Astrocyte (in vitro differentiated cells and primary cell): Measurements from ENCODE around the gene TMEM9. TPM values are rescaled to one million over a fixed set of nuclear protein-coding genes. Genes with fewer than 3 reads are reported as not detected.

ENCODE experiments used
- DNase-seq: peaks from one replicate; pipeline ENCODE4 v3.0.0-alpha.2; 2010; ENCODE audit warnings: low read depth
- FAIRE-seq: peaks from 2 replicates; lab custom pipeline; 2011; peaks lifted over from hg19 to GRCh38; lab: Jason Lieb, UNC
- H2AFZ ChIP-seq: 2 replicates; pipeline ENCODE4 v1.6.0; 2012; ENCODE audit warnings: low read depth, low read length, inconsistent platforms
- H3K27ac ChIP-seq: 2 replicates; pipeline ENCODE4 v1.5.1; 2011; ENCODE audit warnings: low read depth, low read length, inconsistent platforms
- H3K27me3 ChIP-seq: 2 replicates; pipeline ENCODE4 v1.6.0; 2011; ENCODE audit warnings: low read length, inconsistent platforms; ENCODE audit not compliant: insufficient read depth
- H3K36me3 ChIP-seq: 2 replicates; pipeline ENCODE4 v1.5.1; 2011; ENCODE audit warnings: low read length, inconsistent platforms; ENCODE audit not compliant: insufficient read depth
- H3K4me1 ChIP-seq: 2 replicates; pipeline ENCODE4 v1.5.1; 2011; ENCODE audit warnings: low read length, inconsistent platforms; ENCODE audit not compliant: insufficient read depth
- H3K4me2 ChIP-seq: 2 replicates; pipeline ENCODE4 v1.6.0; 2012; ENCODE audit warnings: low read length, inconsistent platforms
- H3K4me3 ChIP-seq: 2 replicates; pipeline ENCODE4 v1.5.1; 2011; ENCODE audit warnings: low read depth, mild to moderate bottlenecking, low read length, inconsistent platforms; ENCODE audit not compliant: insufficient read depth
- H3K79me2 ChIP-seq: 2 replicates; pipeline ENCODE4 v1.6.0; 2012; ENCODE audit warnings: mild to moderate bottlenecking, low read length, inconsistent platforms; ENCODE audit not compliant: insufficient read depth
- H3K9ac ChIP-seq: 2 replicates; pipeline ENCODE4 v1.6.0; 2012; ENCODE audit warnings: mild to moderate bottlenecking, low read length, inconsistent platforms
- H3K9me3 ChIP-seq: 2 replicates; pipeline ENCODE4 v1.5.1; 2012; ENCODE audit warnings: low read depth, mild to moderate bottlenecking, low read length, inconsistent platforms; ENCODE audit not compliant: insufficient read depth
- H4K20me1 ChIP-seq: 2 replicates; pipeline ENCODE4 v1.6.0; 2012; ENCODE audit warnings: low read length, inconsistent platforms; ENCODE audit not compliant: insufficient read depth
- H3K27ac Mint-ChIP-seq: one replicate; pipeline ENCODE4 v1.8.0; 2021; ENCODE audit warnings: mild to moderate bottlenecking, mixed read lengths; ENCODE audit not compliant: unreplicated experiment
- H3K27me3 Mint-ChIP-seq: one replicate; pipeline ENCODE4 v1.8.0; 2021; ENCODE audit warnings: low read depth, mixed read lengths; ENCODE audit not compliant: unreplicated experiment
- H3K36me3 Mint-ChIP-seq: one replicate; pipeline ENCODE4 v1.8.0; 2021; ENCODE audit warnings: low read depth, mixed read lengths; ENCODE audit not compliant: unreplicated experiment
- H3K4me1 Mint-ChIP-seq: one replicate; pipeline ENCODE4 v1.8.0; 2021; ENCODE audit warnings: low read depth, mixed read lengths; ENCODE audit not compliant: unreplicated experiment
- H3K4me3 Mint-ChIP-seq: one replicate; pipeline ENCODE4 v1.8.0; 2021; ENCODE audit warnings: mild to moderate bottlenecking, moderate library complexity, mixed read lengths; ENCODE audit not compliant: unreplicated experiment
- H3K9me3 Mint-ChIP-seq: one replicate; pipeline ENCODE4 v1.8.0; 2021; ENCODE audit warnings: mild to moderate bottlenecking, mixed read lengths; ENCODE audit not compliant: unreplicated experiment
- EZH2 ChIP-seq: IDR thresholded peaks from 2 replicates; pipeline ENCODE4 v1.6.1; 2012; ENCODE audit warnings: mild to moderate bottlenecking, low read length, inconsistent platforms; ENCODE audit not compliant: insufficient read depth
- total RNA-seq: library from RNA; stranded (reverse); gene quantifications from 2 replicates; pipeline ENCODE4 v1.2.1, GENCODE V29; 2021
- TF ChIP-seq, protein P1 (sequence below): IDR thresholded peaks from 2 replicates; pipeline ENCODE4 v1.5.1; 2011; ENCODE audit warnings: low read depth, mild to moderate bottlenecking, inconsistent platforms, low read length, moderate library complexity; ENCODE audit not compliant: insufficient read depth

The TMEM9 gene
- total RNA-seq, 1 donor from 2014 or later, result 88.1 TPM

DNA sequence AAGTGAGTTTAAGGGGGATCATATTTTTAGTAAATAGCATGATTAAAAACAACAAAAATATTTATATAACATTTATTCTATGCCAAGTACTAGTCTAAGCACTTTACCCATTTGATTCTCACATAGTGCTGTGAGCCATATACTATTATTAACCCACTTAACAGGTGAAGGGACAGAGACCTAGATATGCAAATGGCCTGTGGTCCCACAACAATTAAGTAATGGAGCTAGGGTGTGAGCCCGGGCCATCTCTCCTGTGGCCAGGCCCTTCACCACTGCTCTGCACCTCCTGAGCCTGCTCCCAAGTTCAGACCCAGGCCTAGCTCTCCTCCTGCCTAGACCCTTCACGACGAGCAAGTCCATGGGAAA, 27.8 kb downstream of the TMEM9 start:
- Histone ChIP-seq H3K4me1 (peaks cover 8% of the 10 kb centered on the region), H4K20me1 (no peaks in the 10 kb centered on the region), H3K4me2 (peak overlapping the region; percentile 41), H3K4me3 (no peak overlapping the region), H3K27me3 (peaks cover 33% of the 10 kb centered on the region), H3K9ac (no peak overlapping the region), H3K9me3 (no peaks in the 10 kb centered on the region), H3K79me2 (no peaks in the 10 kb centered on the region), H3K36me3 (no peaks in the 10 kb centered on the region), H3K27ac (no peak overlapping the region), H2AFZ (no peak overlapping the region)
- Mint-ChIP-seq H3K4me3 (no peak overlapping the region), H3K4me1 (peaks cover 11% of the 10 kb centered on the region), H3K27ac (no peak overlapping the region), H3K27me3 (peaks cover 42% of the 10 kb centered on the region), H3K9me3 (peaks cover 3% of the 10 kb centered on the region), H3K36me3 (no peaks in the 10 kb centered on the region)
- TF ChIP-seq, protein P1, sequence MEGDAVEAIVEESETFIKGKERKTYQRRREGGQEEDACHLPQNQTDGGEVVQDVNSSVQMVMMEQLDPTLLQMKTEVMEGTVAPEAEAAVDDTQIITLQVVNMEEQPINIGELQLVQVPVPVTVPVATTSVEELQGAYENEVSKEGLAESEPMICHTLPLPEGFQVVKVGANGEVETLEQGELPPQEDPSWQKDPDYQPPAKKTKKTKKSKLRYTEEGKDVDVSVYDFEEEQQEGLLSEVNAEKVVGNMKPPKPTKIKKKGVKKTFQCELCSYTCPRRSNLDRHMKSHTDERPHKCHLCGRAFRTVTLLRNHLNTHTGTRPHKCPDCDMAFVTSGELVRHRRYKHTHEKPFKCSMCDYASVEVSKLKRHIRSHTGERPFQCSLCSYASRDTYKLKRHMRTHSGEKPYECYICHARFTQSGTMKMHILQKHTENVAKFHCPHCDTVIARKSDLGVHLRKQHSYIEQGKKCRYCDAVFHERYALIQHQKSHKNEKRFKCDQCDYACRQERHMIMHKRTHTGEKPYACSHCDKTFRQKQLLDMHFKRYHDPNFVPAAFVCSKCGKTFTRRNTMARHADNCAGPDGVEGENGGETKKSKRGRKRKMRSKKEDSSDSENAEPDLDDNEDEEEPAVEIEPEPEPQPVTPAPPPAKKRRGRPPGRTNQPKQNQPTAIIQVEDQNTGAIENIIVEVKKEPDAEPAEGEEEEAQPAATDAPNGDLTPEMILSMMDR, result no peak
- TF ChIP-seq EZH2, result no peak
- no peak for FAIRE-seq
- DNase-seq, result no peak

DNA sequence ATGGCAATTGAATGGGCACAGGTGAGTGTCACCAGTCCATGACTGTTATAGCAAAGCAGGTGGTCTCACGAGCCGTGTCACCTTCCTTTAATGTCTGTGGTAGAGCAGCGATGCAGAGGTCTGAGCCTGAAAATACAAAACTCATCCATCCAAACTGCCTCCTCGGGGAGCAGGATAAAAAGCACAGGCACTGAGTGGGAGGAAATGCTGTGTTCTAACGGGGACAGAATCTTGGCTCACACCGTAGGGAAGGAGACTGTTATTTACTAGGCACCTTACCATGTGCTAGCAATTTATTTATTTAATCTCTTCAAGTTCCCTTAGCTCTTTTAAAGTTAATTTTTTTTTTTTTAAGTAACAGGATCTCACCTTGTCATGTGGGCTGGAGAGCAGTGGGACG, 28.5 kb downstream of the TMEM9 start:
- Histone ChIP-seq H3K27me3 (peaks cover 33% of the 10 kb centered on the region), H3K36me3 (no peaks in the 10 kb centered on the region), H3K4me1 (peaks cover 8% of the 10 kb centered on the region), H3K27ac (no peak overlapping the region), H4K20me1 (no peaks in the 10 kb centered on the region), H3K79me2 (no peaks in the 10 kb centered on the region), H3K4me3 (no peak overlapping the region), H3K9ac (no peak overlapping the region), H2AFZ (no peak overlapping the region), H3K4me2 (no peak overlapping the region), H3K9me3 (no peaks in the 10 kb centered on the region)
- Mint-ChIP-seq H3K27me3 (peaks cover 48% of the 10 kb centered on the region), H3K9me3 (peaks cover 3% of the 10 kb centered on the region), H3K4me3 (no peak overlapping the region), H3K36me3 (no peaks in the 10 kb centered on the region), H3K27ac (no peak overlapping the region), H3K4me1 (peaks cover 11% of the 10 kb centered on the region)
- no peak for FAIRE-seq
- TF ChIP-seq EZH2, result no peak
- TF ChIP-seq, protein P1, result no peak
- DNase-seq, result no peak

DNA sequence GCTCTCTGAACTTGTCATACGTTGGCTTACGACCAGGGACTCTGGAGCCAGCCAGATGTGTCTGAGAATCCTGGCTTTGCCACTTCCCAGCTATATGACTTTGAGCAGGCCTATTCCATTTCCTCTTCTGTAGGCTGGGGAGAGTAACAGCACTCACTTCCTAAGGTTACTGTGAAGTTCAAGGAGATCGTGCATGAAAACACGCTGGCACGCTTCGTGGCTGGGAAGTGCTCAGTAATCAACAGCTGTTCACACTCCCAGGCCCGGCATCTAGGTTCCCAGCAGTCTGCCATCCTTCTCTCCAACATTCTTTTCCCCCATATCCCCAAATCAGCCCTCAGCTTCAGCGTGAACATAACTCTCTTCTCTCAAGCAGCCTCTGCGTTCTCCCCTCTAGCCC, 29.3 kb downstream of the TMEM9 start:
- no peak overlapping the region for H2AFZ ChIP-seq
- H3K4me3 ChIP-seq, result no peak overlapping the region
- H3K27ac ChIP-seq, result no peak overlapping the region
- H3K9me3 ChIP-seq, result no peaks in the 10 kb centered on the region
- H3K36me3 ChIP-seq, result no peaks in the 10 kb centered on the region
- H3K36me3 Mint-ChIP-seq, result no peaks in the 10 kb centered on the region
- no peak overlapping the region for H3K27ac Mint-ChIP-seq
- H3K27me3 ChIP-seq, result peaks cover 38% of the 10 kb centered on the region
- no peaks in the 10 kb centered on the region for H3K9me3 Mint-ChIP-seq
- H3K4me3 Mint-ChIP-seq, result no peak overlapping the region
- peaks cover 48% of the 10 kb centered on the region for H3K27me3 Mint-ChIP-seq
- no peaks in the 10 kb centered on the region for H4K20me1 ChIP-seq
- TF ChIP-seq, protein P1, result no peak
- TF ChIP-seq EZH2, result no peak
- no peak overlapping the region for H3K4me2 ChIP-seq
- peaks cover 8% of the 10 kb centered on the region for H3K4me1 ChIP-seq
- no peaks in the 10 kb centered on the region for H3K79me2 ChIP-seq
- DNase-seq, result no peak
- no peak for FAIRE-seq
- peaks cover 11% of the 10 kb centered on the region for H3K4me1 Mint-ChIP-seq
- no peak overlapping the region for H3K9ac ChIP-seq
